Stimulated activated naive CD8-positive, alpha-beta T cell treated with anti-CD3 and anti-CD28 coated beads, Interleukin-15, Interleukin-2, amounts not matched to agents 100 ng/mL and 50 ng/mL, for 24 hours (primary cell): ENCODE data around the gene GTF2F1.
"Not testable (repeated sequence)": the region's sequence is repeated elsewhere in the genome, so short reads cannot be mapped to it uniquely, and the experiment has no call there.

Experiments used
- H3K27ac Mint-ChIP-seq: one replicate; pipeline ENCODE4 v1.8.0; 2021; ENCODE audit warnings: mild to moderate bottlenecking, mixed read lengths
- H3K27me3 Mint-ChIP-seq: one replicate; pipeline ENCODE4 v1.8.0; 2021; ENCODE audit warnings: mixed read lengths
- H3K36me3 Mint-ChIP-seq: one replicate; pipeline ENCODE4 v1.8.0; 2021; ENCODE audit warnings: low read depth, mixed read lengths
- H3K4me1 Mint-ChIP-seq: one replicate; pipeline ENCODE4 v1.8.0; 2021; ENCODE audit warnings: low read depth, mixed read lengths
- H3K4me3 Mint-ChIP-seq: one replicate; pipeline ENCODE4 v1.8.0; 2021; ENCODE audit warnings: mild to moderate bottlenecking, mixed read lengths
- H3K9me3 Mint-ChIP-seq: one replicate; pipeline ENCODE4 v1.8.0; 2021; ENCODE audit warnings: mixed read lengths

GTF2F1 gene

GRCh38 chr19:6359568-6360341 is 33.2 kb downstream of the GTF2F1 start:
- no peaks in the 10 kb centered on the region for H3K27me3 Mint-ChIP-seq

DNA sequence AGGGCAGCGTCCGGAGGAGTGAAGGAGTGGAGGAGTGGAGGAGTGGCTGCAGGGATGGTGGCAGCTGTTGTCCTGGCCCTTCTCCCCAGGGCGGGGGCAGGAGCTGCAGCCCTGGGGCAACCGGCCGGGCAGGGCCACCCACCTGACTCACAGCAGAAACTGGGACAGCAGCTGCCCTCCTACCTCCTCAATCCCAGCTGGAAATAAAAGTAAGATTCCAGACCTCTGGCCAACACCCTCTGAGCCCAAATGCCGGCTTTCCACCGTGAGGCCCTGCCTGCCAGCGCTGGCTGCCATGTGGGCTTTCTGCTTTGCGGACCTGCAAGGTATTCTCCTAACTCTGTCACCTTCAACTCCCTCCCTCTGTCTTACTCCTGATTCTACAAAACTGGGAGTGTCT is 35.0 kb downstream of the GTF2F1 start:
- H3K36me3 Mint-ChIP-seq: peaks cover 6% of the 10 kb centered on the region
- H3K4me3 Mint-ChIP-seq: no peak overlapping the region
- H3K27ac Mint-ChIP-seq: no peak overlapping the region
- H3K9me3 Mint-ChIP-seq: no peaks in the 10 kb centered on the region
- no peaks in the 10 kb centered on the region for H3K27me3 Mint-ChIP-seq
- peaks cover 11% of the 10 kb centered on the region for H3K4me1 Mint-ChIP-seq

More at GRCh38 chr19:6359568-6360341, 33.2 kb downstream of the GTF2F1 start:
- Mint-ChIP-seq H3K4me1 (peaks cover 22% of the 10 kb centered on the region), H3K27ac (no peak overlapping the region), H3K4me3 (no peak overlapping the region), H3K9me3 (no peaks in the 10 kb centered on the region), H3K36me3 (peaks cover 17% of the 10 kb centered on the region)

- H3K27me3 Mint-ChIP-seq: no peaks in the 10 kb centered on the region
- H3K36me3 Mint-ChIP-seq: peaks cover 1% of the 10 kb centered on the region
- H3K27ac Mint-ChIP-seq: no peak overlapping the region
- H3K4me1 Mint-ChIP-seq: peaks cover 3% of the 10 kb centered on the region
- H3K4me3 Mint-ChIP-seq: no peak overlapping the region
- no peaks in the 10 kb centered on the region for H3K9me3 Mint-ChIP-seq
Measured at GRCh38 chr19:6357174-6357573, 35.8 kb downstream of the GTF2F1 start.

DNA sequence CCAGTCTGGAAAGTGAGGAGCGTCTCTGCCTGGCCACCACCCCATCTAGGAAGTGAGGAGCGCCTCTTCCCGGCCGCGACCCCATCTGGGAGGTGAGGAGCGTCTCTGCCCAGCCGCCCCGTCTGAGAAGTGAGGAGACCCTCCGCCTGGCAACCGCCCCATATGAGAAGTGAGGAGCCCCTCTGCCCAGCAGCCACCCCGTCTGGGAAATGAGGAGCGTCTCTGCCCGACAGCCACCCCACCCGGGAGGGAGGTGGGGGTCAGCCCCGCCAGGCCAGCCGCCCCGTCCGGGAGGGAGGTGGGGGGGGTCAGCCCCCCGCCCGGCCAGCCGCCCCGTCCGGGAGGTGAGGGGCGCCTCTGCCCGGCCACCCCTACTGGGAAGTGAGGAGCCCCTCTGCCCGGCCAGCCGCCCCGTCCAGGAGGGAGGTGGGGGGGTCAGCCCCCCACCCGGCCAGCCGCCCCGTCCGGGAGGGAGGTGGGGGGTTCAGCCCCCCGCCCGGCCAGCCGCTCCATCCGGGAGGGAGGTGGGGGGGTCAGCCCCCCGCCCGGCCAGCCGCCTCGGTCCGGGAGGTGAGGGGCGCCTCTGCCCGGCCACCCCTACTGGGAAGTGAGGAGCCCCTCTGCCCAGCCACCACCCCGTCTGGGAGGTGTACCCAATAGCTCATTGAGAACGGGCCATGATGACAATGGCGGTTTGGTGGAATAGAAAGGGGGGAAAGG is 37.5 kb downstream of the GTF2F1 start:
- H3K36me3 Mint-ChIP-seq, H3K27ac Mint-ChIP-seq, H3K27me3 Mint-ChIP-seq, H3K4me3 Mint-ChIP-seq, H3K9me3 Mint-ChIP-seq, H3K4me1 Mint-ChIP-seq: not testable (repeated sequence)

- H3K4me3 Mint-ChIP-seq: no peak overlapping the region
- H3K4me1 Mint-ChIP-seq: no peaks in the 10 kb centered on the region
- H3K36me3 Mint-ChIP-seq: peaks cover 5% of the 10 kb centered on the region
- H3K9me3 Mint-ChIP-seq: no peaks in the 10 kb centered on the region
- no peaks in the 10 kb centered on the region for H3K27me3 Mint-ChIP-seq
- no peak overlapping the region for H3K27ac Mint-ChIP-seq
Measured at GRCh38 chr19:6354098-6354674, 38.8 kb downstream of the GTF2F1 start.

- H3K9me3 Mint-ChIP-seq: no peaks in the 10 kb centered on the region
- no peaks in the 10 kb centered on the region for H3K27me3 Mint-ChIP-seq
- H3K4me1 Mint-ChIP-seq: no peaks in the 10 kb centered on the region
- no peak overlapping the region for H3K27ac Mint-ChIP-seq
- H3K4me3 Mint-ChIP-seq: no peak overlapping the region
- H3K36me3 Mint-ChIP-seq: peaks cover 5% of the 10 kb centered on the region
Measured at GRCh38 chr19:6352381-6353165, 40.4 kb downstream of the GTF2F1 start.

- no peaks in the 10 kb centered on the region for H3K9me3 Mint-ChIP-seq
- H3K4me1 Mint-ChIP-seq: no peaks in the 10 kb centered on the region
- no peaks in the 10 kb centered on the region for H3K27me3 Mint-ChIP-seq
Measured at GRCh38 chr19:6350688-6351087, 42.3 kb downstream of the GTF2F1 start.

GRCh38 chr19:6349271-6349670 is 43.7 kb downstream of the GTF2F1 start:
- H3K4me3 Mint-ChIP-seq, H3K27me3 Mint-ChIP-seq, H3K4me1 Mint-ChIP-seq, H3K9me3 Mint-ChIP-seq, H3K27ac Mint-ChIP-seq, H3K36me3 Mint-ChIP-seq: not testable (repeated sequence)

More at GRCh38 chr19:6350688-6351087, 42.3 kb downstream of the GTF2F1 start:
- Mint-ChIP-seq H3K36me3 (peaks cover 5% of the 10 kb centered on the region), H3K4me3 (no peak overlapping the region), H3K27ac (no peak overlapping the region)

DNA sequence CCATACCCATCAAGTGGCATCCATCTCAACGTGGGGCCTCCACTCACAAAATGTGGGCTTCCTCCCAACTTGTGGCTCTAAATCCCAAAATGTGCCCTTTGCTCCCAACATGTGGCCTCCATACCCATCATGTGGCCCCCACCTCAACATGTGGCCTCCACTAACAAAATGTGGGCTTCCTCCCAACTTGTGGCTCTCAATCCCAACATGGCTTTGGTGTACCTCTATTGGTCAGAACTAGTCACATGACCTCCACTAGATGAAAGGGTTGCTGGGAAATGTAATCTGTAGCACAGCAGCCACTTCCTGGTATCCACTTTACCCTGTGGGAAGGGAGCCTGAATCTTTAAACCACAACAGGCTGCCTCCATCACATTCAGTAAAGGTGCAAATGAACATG is 49.5 kb downstream of the GTF2F1 start:
- H3K27ac Mint-ChIP-seq: no peak overlapping the region
- peaks cover 8% of the 10 kb centered on the region for H3K4me1 Mint-ChIP-seq
- no peak overlapping the region for H3K4me3 Mint-ChIP-seq
- H3K27me3 Mint-ChIP-seq: no peaks in the 10 kb centered on the region
- H3K36me3 Mint-ChIP-seq: peaks cover 7% of the 10 kb centered on the region
- no peaks in the 10 kb centered on the region for H3K9me3 Mint-ChIP-seq

DNA sequence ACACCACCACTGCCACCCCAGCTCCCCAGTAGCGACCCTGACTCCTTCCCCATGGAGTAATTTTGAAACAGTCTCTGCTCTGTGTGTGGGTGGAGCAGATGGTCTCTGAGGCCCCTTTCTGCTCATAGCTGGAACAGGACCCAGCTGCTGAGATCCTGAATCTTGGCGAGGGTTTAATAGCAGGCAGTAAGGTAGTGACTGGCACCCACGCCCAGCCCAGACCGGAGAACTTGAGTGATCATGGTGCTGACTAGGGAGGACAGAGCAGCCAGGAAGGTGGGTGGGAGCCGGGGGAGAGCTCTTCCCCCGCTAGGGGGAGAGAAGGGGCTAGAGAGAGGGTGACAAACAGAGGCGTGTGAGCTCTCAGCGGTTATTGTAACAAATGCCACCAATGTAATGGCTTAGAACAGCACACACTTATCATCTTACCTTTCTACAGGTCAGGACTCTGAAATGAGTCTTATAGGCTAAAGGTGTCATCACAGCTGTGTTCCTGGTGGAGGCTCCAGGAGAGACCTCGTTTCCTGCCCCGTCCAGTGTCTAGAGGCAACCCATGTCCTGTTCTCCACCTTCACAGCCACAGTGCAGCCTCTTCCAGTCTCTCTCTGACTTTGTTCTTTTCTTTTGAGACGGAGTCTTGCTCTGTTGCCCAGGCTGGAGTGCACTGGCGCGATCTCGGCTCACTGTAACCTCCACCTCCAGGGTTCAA is 52.3 kb downstream of the GTF2F1 start:
- no peak overlapping the region for H3K4me3 Mint-ChIP-seq
- no peaks in the 10 kb centered on the region for H3K27me3 Mint-ChIP-seq
- no peak overlapping the region for H3K27ac Mint-ChIP-seq
- H3K9me3 Mint-ChIP-seq: no peaks in the 10 kb centered on the region
- H3K4me1 Mint-ChIP-seq: peaks cover 8% of the 10 kb centered on the region
- H3K36me3 Mint-ChIP-seq: peaks cover 7% of the 10 kb centered on the region

DNA sequence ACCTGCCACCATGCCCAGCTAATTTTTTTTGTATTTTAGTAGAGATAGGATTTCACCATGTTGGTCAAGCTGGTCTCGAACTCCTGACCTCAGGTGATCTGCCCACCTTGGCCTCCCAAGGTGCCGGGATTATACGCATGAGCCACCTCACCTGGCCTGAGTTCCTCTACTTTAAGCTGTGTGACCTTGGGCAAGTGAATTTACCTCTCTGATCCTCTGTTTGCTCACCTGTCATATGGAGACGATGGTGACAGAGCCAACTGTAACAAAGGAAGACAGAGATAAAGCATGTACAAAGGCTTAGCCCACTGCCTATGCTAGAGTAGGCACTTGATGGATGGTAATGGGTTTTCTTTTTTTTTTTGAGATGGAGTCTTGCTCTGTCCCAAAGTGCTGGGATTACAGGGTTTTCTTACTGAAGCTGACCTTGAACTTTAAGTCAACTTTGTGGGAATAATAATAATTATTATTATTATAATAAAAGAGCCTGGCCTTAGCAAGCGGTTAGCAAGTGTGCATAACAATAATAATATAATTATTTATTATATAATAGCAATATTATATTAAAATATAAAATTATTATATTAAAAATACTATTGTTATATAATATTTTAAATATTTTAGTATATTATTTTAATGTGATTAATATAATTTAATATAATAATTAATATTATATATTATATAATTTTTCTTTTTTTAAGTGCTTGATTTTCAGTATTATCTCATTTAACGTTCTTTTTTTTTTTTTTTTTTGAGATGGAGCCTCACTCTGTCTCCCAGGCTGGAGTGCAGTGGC is 58.3 kb downstream of the GTF2F1 start:
- no peaks in the 10 kb centered on the region for H3K36me3 Mint-ChIP-seq
- no peaks in the 10 kb centered on the region for H3K9me3 Mint-ChIP-seq
- H3K4me1 Mint-ChIP-seq: no peaks in the 10 kb centered on the region
- H3K27me3 Mint-ChIP-seq: no peaks in the 10 kb centered on the region
- no peak overlapping the region for H3K27ac Mint-ChIP-seq
- no peak overlapping the region for H3K4me3 Mint-ChIP-seq

DNA sequence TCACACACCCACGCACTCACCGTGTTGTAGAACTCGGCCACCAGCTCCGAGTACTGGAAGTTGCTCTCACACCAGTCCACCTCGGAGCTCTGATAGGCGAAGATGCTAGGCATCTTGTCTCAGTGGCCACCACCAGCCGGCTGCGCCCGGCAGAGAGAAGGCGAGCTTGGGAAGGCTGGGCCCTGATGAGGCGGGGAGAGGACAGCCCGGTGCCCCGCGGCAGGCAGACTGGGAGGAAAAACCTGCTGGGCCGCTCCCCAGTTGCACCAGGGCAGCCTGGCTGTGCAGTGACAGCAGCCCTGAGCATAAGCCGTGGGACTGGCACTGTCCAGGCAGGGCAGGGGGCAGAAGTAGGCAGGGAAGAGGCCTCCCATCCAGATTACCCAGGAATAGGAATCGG is 59.5 kb downstream of the GTF2F1 start, which contains the start of gene ACER1:
Gene ACER1, minus strand, starts transcription at position 174 of the 400 bp plus-strand sequence. Its CDS starts 61 bp downstream, at position 113.
- Mint-ChIP-seq H3K27me3 (no peaks in the 10 kb centered on the region), H3K4me1 (no peaks in the 10 kb centered on the region), H3K4me3 (no peak within 1 kb of the TSS), H3K9me3 (no peaks in the 10 kb centered on the region), H3K36me3 (no peaks in the 10 kb centered on the region), H3K27ac (no peak within 1 kb of the TSS)
